Measurements from ENCODE around the gene INHBC.
"Not testable (repeated sequence)": the region's sequence is repeated elsewhere in the genome, so short reads cannot be mapped to it uniquely, and the experiment has no call there.

The INHBC gene, protein sequence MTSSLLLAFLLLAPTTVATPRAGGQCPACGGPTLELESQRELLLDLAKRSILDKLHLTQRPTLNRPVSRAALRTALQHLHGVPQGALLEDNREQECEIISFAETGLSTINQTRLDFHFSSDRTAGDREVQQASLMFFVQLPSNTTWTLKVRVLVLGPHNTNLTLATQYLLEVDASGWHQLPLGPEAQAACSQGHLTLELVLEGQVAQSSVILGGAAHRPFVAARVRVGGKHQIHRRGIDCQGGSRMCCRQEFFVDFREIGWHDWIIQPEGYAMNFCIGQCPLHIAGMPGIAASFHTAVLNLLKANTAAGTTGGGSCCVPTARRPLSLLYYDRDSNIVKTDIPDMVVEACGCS

DNA sequence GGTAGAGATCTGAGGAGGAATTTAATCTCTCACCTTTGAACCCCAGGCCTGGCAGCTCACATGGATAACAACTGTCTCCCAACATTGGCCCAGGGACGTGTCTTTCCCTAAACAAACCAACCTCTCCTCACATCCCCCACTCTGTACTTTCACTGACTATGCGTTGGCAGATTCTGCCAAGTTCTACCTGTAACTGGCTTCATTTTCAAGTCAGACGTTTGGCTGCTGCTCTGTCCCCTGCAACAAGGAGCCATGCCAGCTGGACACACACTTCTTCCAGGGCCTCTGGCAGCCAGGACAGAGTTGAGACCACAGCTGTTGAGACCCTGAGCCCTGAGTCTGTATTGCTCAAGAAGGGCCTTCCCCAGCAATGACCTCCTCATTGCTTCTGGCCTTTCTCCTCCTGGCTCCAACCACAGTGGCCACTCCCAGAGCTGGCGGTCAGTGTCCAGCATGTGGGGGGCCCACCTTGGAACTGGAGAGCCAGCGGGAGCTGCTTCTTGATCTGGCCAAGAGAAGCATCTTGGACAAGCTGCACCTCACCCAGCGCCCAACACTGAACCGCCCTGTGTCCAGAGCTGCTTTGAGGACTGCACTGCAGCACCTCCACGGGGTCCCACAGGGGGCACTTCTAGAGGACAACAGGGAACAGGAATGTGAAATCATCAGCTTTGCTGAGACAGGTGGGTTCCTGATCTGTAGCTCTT lies at the start of gene INHBC:
INHBC (plus strand) TSS at position 268 of the 707 bp plus-strand sequence; CDS start at position 371, 103 bp downstream.
- DNase-seq, result no peak

- no peak for DNase-seq
Observed at GRCh38 chr12:57385586-57385985, 49.0 kb upstream of the INHBC start.

DNA sequence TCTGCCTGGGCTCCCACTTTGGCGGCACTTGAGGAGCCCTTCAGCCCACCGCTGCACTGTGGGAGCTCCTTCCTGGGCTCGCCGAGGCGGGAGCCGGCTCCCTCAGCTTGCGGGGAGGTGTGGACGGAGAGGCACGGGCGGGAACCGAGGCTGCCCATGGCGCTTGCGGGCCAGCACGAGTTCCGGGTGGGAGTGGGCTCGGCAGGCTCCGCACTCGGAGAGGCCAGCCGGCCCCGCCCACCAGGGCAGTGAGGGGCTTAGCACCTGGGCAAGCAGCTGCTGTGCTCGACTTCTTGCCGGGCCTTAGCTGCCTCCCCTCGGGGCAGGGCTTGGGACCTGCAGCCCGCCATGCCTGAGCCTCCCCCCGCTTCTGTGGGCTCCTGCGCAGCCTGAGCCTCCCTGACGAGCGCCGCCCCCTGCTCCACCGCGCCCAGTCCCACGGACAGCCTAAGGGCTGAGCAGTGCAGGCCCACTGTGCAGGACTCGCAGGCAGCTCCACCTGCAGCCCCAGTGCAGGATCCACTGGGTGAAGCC lies 48.3 kb upstream of the INHBC start:
- no peak for DNase-seq

DNA sequence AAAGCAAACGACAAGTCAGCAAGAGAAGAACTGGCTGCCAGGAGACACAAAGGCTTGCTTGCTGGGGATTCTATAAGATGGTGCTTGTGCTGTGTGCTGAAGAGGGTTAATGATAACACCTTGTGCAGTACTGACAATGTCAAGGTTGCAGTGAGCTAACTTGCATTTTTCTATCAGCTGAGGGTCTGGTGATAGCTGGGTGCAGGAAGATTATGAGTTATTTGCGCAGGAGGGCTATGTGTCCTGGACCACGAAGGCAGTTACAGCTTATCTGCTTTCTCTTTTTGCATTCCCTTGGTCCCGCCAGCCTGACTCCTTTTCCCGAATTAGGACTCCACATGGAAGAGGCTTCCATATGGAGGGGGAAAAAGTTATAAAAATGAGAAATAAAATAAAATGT lies 46.2 kb upstream of the INHBC start:
- no peak for DNase-seq

DNA sequence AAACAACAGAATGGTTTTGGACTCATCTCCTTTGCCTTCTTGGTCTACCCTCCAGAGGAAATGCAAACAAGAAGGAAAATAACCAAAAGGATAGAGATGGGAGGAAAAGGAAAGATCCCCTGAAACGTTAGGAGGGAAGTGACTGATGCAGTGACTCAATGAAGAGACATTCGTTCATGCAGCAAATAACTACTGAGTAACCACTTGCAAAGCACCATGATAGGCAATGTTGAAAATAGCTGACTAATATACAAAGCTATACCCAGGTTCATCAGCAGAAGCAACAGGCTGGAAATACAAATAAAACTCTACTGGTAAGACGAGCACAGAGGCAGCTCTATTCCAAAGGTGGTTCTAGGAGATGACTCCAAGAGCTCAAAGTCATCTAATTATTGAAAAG lies 45.6 kb upstream of the INHBC start:
- DNase-seq, result peak; percentile 26

- no peak for DNase-seq
Observed at GRCh38 chr12:57390174-57390573, 44.4 kb upstream of the INHBC start.

- DNase-seq, result no peak
Observed at GRCh38 chr12:57395121-57395520, 39.5 kb upstream of the INHBC start.

DNA sequence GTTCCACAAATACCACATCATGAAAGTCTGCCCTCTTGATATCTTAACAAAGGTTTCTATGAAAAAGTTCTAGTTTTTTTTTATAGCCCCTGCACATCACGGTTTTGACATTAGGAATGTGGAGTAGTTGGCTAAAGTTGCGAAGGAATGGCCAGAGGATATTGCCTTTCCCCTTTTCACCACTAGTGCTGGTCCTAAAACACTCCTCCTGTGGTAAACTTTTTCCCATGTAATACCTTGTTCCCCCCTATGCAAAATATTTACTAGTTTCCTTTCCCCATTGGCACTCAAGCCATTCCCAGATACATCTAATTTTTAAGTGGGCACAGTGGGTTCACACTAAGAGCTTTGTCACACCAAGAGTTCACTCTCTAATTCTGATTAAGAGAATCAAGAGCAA lies 37.1 kb upstream of the INHBC start:
- DNase-seq, result no peak

DNA sequence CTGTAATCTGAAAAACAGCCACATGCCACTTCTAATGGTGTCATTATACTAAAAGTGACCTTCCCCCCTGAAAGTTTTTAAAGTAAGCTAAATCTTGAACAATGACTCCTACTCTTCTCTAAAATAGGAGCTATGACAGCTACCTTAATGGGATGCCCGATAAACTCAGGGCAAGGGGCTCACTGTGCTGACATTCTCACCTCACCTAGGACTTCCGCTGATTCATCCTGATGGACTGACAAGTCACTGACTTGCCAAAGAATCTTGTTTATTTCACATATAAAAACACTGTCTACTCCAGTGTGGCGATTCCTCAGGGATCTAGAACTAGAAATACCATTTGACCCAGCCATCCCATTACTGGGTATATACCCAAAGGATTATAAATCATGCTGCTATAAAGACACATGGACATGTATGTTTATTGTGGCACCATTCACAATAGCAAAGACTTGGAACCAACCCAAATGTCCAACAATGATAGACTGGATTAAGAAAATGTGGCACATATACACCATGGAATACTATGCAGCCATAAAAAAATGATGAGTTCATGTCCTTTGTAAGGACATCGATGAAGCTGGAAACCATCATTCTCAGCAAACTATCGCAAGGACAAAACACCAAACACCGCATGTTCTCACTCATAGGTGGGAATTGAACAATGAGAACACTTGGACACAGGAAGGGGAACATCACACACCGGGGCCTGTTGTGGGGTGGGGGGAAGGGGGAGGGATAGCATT lies 34.7 kb upstream of the INHBC start:
- not testable (repeated sequence) for DNase-seq

DNA sequence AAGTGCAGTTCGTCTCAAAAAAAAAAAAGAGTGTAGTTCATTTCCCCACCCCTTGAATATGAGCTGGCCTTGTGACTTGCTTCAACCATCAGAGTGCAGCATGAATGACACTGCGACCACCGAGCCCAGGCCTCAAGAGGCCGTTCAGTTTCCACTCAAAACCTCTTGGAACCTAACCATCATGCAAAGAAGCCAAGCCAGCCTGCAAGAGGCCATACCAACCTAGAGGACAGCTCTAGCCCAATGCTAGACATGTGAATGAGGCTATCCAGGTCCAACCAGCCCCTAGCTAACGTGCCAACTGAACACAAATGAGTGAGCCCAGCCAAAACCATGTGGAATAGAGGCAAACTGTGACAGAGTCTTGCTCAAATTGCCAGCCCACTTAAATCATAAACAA lies 33.4 kb upstream of the INHBC start:
- DNase-seq, result no peak

DNA sequence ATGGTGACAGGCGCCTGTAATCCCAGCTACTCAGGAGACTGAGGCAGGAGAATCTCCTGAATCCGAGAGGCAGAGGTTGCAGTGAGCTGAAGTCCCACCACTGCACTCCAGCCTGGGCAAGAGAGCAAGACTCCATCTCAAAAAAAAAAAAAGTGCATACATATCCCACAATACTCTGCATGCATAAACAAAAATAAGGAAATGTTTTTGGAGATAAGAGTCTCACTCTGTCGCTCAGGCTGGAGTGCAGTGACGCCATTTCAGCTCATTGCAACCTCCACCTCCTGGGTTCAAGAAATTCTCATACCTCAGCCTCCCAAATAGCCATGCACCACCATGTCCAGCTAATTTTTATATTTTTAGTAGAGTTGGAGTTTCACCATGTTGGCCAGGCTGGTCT lies 32.4 kb upstream of the INHBC start:
- DNase-seq, result not testable (repeated sequence)

GRCh38 chr12:57404966-57405640 lies 29.5 kb upstream of the INHBC start:
- DNase-seq, result no peak

- DNase-seq, result no peak
Observed at GRCh38 chr12:57410534-57410933, 24.1 kb upstream of the INHBC start.

- DNase-seq, result not testable (repeated sequence)
Observed at GRCh38 chr12:57414160-57414559, 20.4 kb upstream of the INHBC start.

- no peak for DNase-seq
Observed at GRCh38 chr12:57415088-57415487, 19.5 kb upstream of the INHBC start.

- DNase-seq, result no peak
Observed at GRCh38 chr12:57416039-57416996, 18.3 kb upstream of the INHBC start.

DNA sequence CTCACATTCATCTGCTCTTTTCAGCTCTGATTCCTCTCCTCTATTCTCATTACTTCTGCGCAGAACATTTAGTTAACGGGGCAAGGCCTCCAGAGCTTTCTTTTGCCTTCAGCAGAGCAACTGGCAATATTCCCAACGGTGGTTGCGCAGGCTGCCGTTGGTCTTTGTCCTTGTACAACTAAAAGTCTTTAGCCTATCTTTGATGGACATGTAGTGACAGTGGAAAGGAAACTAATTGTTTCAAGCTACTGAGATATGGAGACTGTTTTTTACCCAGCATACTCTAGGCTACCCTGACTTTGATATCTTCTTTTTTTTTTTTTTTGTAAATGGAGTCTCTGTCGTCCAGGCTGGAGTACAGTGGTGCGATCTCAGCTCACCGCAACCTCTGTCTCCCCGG lies 16.3 kb upstream of the INHBC start:
- no peak for DNase-seq

DNA sequence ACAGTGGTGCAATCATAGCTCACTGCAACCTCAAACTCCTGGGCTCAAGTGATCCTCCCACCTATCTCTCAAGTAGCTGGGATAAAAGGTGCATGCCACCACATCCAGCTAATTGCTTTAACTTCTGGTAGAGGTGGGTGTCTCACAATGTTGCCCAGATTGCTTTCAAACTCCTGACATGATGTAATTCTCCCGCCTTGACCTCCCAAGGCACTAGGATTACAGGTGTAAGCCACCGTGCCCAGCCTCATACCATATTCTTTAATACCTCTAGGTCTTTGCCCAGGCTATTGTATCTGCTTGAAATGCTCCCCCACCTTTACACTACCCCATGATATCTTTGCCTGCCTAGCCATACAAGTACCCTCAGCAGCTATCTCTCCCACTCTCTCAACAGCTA lies 15.1 kb upstream of the INHBC start:
- DNase-seq, result no peak

- DNase-seq, result no peak
Observed at GRCh38 chr12:57420482-57420881, 14.1 kb upstream of the INHBC start.

GRCh38 chr12:57426948-57427347 lies 7.6 kb upstream of the INHBC start:
- DNase-seq, result not testable (repeated sequence)

DNA sequence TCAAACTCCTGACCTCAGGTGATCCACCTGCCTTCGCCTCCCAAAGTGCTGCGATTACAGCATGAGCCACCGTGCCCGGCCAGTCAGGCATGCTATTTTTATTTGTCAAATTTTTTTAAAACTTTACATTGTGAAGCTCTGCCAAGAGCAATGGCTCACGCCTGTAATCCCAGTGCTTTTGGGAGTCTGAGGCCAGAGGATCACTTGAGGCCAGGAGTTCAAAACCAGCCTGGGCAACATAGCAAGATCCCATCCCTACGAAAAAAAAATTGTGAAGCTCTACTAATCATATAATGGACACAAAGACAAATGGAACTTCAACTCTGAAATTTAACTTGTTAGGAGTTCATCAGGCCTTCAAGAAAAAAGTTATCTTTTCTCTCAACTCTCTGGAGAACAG lies 5.6 kb upstream of the INHBC start:
- no peak for DNase-seq
